Right lobe of liver (tissue), 4 donors: ENCODE measurements around the gene SLC9A8.

Experiments used
- CTCF ChIP-seq, 4 donors: fragments of 200-600 bp in 3 of 4; fragments of 450-650 bp in 1 of 4; IDR thresholded peaks; one replicate each; pipeline versions ENCODE4 v1.5.1 to v1.8.0; 2016 to 2022; ENCODE audit warnings: antibody characterized with exemption in 4 of 4, mild to moderate bottlenecking in 2 of 4
- POLR2A ChIP-seq: fragments of 450-650 bp; IDR thresholded peaks from one replicate; pipeline ENCODE4 v1.6.1; 2017; ENCODE audit warnings: antibody characterized with exemption, mild to moderate bottlenecking
- donor health status: DM: no; HTN: no; CAD: no.
- donor health status: DM: no; HTN: no; CAD: no.
- donor health status: DM: no; HTN: yes; CAD: no.

GRCh38 chr20:49818816-49819215 is 6.2 kb downstream of the SLC9A8 start:
- TF ChIP-seq CTCF (IDR thresholded peaks at IDR 0.05) (no peak), POLR2A (no peak)
